SJSA1 (cell line): ENCODE data around the gene ARFGAP2. TPM values are rescaled to one million over a fixed set of nuclear protein-coding genes. Genes with fewer than 3 reads are reported as not detected.

Experiments
- DNase-seq, 2 experiments: peaks; one replicate each; pipeline ENCODE4 v3.0.0-alpha.2; 2015 to 2020; ENCODE audit warnings: low spot score in 2 of 2, low read depth in 1 of 2
- H3K27ac ChIP-seq: fragments of 250-450 bp; sonication (Bioruptor Pico); 2 replicates; pipeline ENCODE4 v1.5.1; 2020; ENCODE audit warnings: mild to moderate bottlenecking, moderate library complexity
- H3K27me3 ChIP-seq: fragments of 250-450 bp; sonication (Bioruptor Pico); replicated peaks from 2 replicates; pipeline ENCODE4 v1.5.1; 2020; ENCODE audit warnings: mild to moderate bottlenecking, moderate library complexity
- H3K36me3 ChIP-seq: fragments of 250-450 bp; sonication (Bioruptor Pico); 2 replicates; pipeline ENCODE4 v1.5.1; 2020; ENCODE audit warnings: mild to moderate bottlenecking
- H3K4me1 ChIP-seq: fragments of 250-450 bp; sonication (Bioruptor Pico); replicated peaks from 2 replicates; pipeline ENCODE4 v1.6.1; 2021; ENCODE audit warnings: mild to moderate bottlenecking
- H3K4me3 ChIP-seq: fragments of 250-450 bp; sonication (Bioruptor Pico); 2 replicates; pipeline ENCODE4 v1.5.1; 2020; ENCODE audit warnings: mild to moderate bottlenecking
- H3K9me3 ChIP-seq: fragments of 250-450 bp; sonication (Bioruptor Pico); replicated peaks from 2 replicates; pipeline ENCODE4 v1.5.1; 2020; ENCODE audit warnings: mild to moderate bottlenecking
- total RNA-seq: library from RNA; depleted of rRNA; stranded (reverse); fragments of >200 nt; shearing (Covaris generic); gene quantifications from 2 replicates; pipeline ENCODE4 v1.2.3, GENCODE V29; 2014

The ARFGAP2 gene
- total RNA-seq, 1 experiment from 2014 or later = 134 TPM

DNA sequence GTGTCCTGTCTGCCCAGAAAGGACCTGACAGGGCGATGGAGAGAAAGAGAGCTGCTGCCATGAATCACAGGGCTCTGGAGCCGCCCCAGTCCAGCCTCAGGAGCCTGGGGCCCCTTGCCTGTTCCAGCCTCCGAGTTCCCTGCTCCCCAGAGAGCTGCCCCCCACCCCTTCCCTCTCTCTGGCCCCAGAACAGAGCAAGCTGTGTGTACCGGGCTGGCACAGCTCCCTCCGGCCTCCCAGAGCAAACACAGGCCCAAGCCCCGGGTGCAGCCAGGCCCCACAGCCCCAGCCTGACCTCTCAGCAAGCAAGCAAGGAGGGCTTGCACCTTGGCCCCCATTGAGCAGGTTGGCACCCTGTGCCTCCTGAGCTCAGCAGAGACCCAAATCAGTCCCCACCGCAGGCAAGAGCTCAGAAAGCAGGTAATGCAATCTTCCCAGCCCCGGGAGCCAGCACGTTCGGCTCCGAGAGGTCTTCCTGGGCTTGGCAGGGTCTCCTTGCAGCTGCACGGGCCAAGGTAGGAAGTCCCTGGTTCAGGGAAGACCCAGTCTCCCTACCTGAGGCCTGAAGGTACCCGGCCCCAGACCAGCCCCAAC, 8.1 kb upstream of the ARFGAP2 start:
- H3K4me1 ChIP-seq = peaks cover 44% of the 10 kb centered on the region
- DNase-seq = no peak
- H3K9me3 ChIP-seq = 0 out of 2 replicates have a peak, but pooled peaks cover 4% of the 10 kb centered on the region

DNA sequence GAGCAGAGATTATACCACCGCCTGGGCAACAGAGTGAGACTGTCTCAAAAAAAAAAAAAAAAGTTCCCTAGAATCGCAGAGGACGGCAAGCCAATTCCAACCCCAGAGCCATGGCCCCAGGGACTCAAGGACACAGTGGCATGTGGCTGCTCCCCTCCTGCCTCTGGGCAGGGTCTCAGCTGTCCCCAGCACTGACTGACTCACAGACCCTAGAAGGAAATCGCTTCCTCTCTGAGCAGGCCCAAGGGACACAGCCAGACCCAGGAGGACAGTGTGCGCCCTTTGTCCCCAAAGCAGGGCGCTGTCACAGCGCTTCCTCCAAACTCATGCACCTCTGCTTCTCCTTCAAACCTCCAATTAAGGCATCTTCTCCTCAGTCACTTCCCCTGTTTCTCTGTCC, 7.3 kb upstream of the ARFGAP2 start:
- DNase-seq = no peak
- Histone ChIP-seq H3K4me1 (peaks cover 36% of the 10 kb centered on the region), H3K9me3 (0 out of 2 replicates have a peak, but pooled peaks cover 4% of the 10 kb centered on the region), H3K27me3 (no peaks in the 10 kb centered on the region), H3K4me3 (no peak overlapping the region), H3K36me3 (peaks cover 19% of the 10 kb centered on the region), H3K27ac (no peak overlapping the region)

More for the DNA sequence above, 8.1 kb upstream of the ARFGAP2 start:
- Histone ChIP-seq H3K27ac (no peak overlapping the region), H3K4me3 (peak overlapping the region; percentile 89; the same call in 1 of the 2 replicates), H3K36me3 (peaks cover 11% of the 10 kb centered on the region), H3K27me3 (no peaks in the 10 kb centered on the region)

DNA sequence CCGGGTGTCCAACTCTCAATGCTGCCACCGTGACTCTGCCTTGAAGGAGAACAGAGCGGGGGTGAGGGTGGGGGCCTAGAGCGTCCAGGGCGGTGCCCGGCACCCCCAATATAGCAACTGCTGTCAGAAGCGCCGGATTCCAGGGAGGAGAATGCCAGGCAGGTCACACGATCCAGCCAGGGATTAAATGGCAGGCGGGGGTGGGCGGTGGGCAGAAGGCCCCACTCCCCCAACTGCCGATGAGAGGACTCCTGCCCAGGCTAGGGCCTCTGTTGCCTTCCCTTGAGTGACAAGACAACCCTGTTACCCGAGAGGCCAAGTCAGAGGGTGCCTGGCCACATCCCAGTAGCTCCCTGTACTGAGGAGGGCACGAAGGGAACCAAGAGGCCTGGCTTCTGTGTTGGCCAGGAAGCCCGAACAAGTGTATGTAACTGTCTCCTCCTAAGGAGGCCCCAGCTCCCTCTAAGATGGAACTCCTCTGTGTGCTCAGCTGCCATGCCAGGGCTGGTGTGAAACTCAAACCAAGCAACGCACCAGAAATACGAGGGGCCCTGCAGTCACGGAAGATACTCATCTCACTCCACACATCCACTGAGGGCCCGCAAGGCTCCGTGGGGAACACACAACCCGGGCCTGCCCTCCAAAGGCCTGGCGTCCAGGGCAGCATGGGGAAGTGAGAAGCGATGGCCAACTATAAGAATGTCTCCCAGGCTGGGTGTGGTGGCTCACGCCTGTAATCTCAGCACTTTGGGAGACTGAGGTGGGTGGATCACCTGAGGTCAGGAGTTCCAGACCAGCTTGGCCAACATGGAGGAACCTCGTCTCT, 6.6 kb upstream of the ARFGAP2 start:
- no peak overlapping the region for H3K4me3 ChIP-seq
- no peak overlapping the region for H3K27ac ChIP-seq
- H3K4me1 ChIP-seq = peaks cover 28% of the 10 kb centered on the region
- no peak for DNase-seq
- H3K36me3 ChIP-seq = peaks cover 22% of the 10 kb centered on the region
- no peaks in the 10 kb centered on the region for H3K27me3 ChIP-seq
- H3K9me3 ChIP-seq = 0 out of 2 replicates have a peak, but pooled peaks cover 4% of the 10 kb centered on the region

DNA sequence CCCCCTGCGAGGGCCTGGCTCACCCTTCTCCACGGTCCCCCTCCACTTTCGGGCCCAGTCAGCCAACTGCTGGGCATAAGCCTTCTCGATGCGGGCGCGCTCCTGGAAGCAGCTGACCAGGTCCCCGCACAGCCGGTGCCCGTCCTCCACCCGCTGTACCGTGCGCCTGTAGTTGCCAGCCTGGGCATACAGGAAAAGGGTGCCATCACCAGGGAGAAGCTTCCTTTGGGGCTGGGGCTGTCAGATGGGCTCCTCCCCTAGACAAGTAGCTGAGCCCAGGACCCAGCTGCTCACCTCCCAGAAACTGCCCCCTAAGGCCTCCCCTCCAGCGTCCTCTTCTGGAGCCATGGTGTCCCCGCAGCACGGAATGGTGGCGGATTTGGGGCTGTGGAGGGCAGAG, 5.7 kb upstream of the ARFGAP2 start:
- no peaks in the 10 kb centered on the region for H3K27me3 ChIP-seq
- peaks cover 22% of the 10 kb centered on the region for H3K36me3 ChIP-seq
- peaks cover 30% of the 10 kb centered on the region for H3K4me1 ChIP-seq
- H3K4me3 ChIP-seq = no peak overlapping the region
- no peak for DNase-seq
- 0 out of 2 replicates have a peak, but pooled peaks cover 4% of the 10 kb centered on the region for H3K9me3 ChIP-seq
- H3K27ac ChIP-seq = no peak overlapping the region

DNA sequence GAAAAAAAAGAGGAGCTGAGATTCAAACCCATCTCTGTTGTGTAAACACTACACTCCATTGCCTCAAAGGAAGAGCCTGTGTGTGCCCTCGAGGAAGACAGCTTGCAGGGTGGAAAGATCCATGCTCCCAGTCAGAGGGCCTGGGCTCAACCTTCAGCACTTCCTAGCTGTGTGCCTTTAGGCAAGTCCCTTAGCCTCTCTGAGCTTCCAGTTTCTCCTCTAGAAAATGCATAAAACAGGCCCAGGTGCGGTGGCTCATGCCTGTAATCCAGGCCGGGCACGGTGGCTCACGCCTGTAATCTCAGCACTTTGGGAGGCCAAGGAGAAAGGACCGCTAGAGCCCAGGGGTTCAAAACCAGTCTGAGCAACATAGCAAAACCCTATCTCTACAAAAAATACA, 4.6 kb upstream of the ARFGAP2 start:
- Histone ChIP-seq H3K27ac (no peak overlapping the region), H3K36me3 (peaks cover 26% of the 10 kb centered on the region), H3K4me1 (peaks cover 19% of the 10 kb centered on the region), H3K9me3 (0 out of 2 replicates have a peak, but pooled peaks cover 4% of the 10 kb centered on the region), H3K4me3 (no peak overlapping the region), H3K27me3 (no peaks in the 10 kb centered on the region)
- no peak for DNase-seq

DNA sequence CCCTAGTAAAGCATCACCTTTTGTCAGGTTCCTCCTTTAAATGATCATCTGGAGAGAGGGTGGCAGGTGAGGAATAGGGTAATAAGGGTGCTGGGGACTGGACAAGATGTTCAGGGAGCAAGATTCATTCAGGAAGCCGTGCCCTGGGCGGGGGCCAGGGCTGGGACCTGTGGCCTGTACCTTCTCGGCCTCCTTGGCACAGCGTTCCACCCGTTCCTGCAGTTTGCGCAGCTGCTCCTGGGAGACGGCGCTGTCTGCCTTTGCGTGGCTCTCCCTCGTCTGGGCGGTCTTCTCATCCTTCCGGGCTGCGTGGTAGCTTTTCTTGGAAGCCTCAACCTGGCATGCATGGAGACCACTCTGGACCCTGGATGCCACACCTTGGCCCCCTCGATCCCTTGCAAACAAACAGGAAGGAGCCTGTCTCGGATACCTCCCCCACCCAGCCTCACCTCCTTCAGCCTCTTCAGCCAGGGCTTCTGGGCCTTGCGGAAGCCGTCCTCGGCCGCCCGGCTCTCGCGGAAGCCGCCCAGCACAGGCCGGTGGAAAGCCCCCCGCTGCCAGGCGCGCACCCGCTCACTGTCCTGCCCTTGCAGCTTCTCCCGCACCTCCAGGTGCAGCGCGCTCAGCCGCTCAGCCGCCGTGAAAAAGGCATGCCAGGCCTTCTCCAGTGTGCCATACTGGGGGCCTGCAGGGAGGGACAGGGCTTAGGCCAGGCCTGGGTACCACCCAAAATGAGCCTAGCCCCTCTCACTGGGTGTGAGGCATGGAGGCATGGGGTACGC, 3.5 kb upstream of the ARFGAP2 start:
- no peak overlapping the region for H3K4me3 ChIP-seq
- H3K9me3 ChIP-seq = no peaks in the 10 kb centered on the region
- H3K4me1 ChIP-seq = peaks cover 18% of the 10 kb centered on the region
- H3K27ac ChIP-seq = no peak overlapping the region
- DNase-seq = no peak
- peaks cover 28% of the 10 kb centered on the region for H3K36me3 ChIP-seq
- no peaks in the 10 kb centered on the region for H3K27me3 ChIP-seq

DNA sequence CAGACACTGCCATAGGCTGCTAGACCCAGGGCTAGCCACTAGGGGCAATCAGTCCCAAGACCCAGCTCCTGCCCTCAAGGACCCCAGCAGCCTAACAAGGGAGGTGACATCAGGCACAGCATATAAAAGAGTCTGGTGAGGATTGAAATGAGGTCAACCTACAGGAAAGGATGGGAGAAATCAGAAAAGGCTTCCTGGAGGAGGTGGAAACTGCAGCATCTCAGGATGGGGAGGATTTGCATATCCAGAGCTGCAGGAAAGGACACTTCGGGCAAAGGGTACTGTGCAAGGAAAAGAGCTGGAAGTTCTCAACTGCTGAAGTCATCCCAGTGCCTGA, 2.9 kb upstream of the ARFGAP2 start:
- H3K4me3 ChIP-seq = no peak overlapping the region
- H3K4me1 ChIP-seq = peaks cover 14% of the 10 kb centered on the region
- no peaks in the 10 kb centered on the region for H3K27me3 ChIP-seq
- no peaks in the 10 kb centered on the region for H3K9me3 ChIP-seq
- H3K36me3 ChIP-seq = peaks cover 34% of the 10 kb centered on the region
- no peak overlapping the region for H3K27ac ChIP-seq
- peak in 1 of 2 experiments; percentile 63 for DNase-seq

DNA sequence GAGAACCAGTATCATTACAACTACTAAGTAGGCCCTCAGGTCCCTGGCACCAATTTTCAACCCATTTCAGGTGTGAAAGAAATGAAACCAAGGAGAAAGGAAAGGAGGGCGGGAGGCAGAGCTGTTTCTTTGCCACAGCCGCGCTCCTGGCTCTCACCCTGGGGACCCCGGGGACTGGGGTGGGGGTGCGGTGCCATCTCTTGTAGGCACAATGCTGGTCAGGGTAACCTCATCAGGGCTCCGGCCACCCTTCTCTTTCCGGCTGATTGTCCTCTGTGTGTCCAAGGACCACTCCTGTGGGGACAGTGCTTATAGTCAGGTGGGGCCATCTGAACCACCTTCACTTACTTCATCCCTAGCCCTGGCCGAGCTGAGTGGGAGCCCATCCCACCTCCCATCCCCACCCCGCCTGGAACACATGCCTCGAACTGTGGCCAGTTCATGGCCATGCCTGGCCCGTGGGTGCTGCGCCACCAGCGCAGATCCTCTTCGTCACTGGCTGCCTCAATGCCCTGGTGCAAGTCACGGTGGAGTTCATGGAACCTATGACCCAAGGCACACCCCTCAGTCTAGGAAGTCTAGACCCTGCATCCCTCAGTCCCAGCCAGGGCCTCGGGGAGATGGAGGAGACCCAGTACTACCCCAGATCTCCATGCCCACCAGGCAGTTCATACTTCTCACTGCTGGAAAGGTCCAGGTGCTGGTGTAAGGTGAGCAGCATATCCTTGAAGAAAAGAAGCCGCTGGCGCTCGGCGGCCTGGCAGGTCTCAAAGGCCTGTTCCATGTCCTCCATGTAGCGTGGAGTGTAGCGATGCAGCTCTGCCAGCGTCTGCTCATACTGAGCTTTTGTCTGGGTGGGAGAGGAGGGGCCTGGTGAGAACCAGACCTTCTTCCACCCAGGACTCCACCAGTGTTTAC, 2.3 kb upstream of the ARFGAP2 start:
- no peak for DNase-seq
- Histone ChIP-seq H3K27ac (no peak overlapping the region), H3K27me3 (no peaks in the 10 kb centered on the region), H3K36me3 (peaks cover 37% of the 10 kb centered on the region), H3K4me3 (no peak overlapping the region), H3K4me1 (peaks cover 14% of the 10 kb centered on the region), H3K9me3 (no peaks in the 10 kb centered on the region)

DNA sequence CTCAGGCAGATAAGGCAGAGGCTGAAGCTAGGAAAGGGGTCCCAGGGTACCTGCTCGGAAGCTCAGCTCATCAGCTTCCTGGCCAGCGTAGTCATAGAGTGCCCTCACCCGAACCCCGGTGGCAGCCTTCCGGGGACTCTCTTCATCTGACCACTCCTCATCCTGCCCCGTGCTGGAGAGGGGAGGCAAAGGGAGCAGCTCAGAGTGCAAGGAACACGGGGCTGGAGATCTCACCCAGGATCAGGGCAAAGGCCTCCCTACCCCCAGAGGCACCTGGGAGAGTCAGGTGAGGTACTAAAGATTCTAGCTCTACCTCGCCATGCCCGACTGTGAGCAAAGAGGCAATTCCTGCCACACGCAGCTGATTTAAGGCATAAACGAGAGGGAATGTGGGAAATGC, 1.6 kb upstream of the ARFGAP2 start:
- Histone ChIP-seq H3K27me3 (no peaks in the 10 kb centered on the region), H3K9me3 (no peaks in the 10 kb centered on the region), H3K36me3 (peaks cover 42% of the 10 kb centered on the region), H3K27ac (no peak overlapping the region), H3K4me1 (peaks cover 14% of the 10 kb centered on the region), H3K4me3 (no peak overlapping the region)
- DNase-seq = no peak

DNA sequence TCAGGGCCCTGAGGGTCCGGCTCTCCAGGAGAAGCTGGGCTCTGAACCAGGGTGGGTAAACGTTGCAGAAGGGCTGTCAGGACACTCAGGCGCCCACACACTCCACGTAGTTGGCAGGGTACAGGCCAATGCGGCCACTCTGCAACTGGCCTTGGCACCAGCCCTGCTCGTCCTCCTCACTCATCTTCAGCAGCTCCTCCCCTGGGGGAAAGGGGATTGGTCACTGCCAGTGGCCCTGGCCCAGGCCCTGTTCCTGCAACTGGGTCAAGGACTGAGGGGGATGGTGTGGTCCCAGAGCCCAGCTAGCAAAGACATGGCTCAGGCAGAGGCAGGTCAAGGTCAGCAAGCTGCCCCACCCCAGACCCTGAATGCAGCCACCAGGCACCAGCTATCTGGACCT, 1.2 kb upstream of the ARFGAP2 start:
- peaks cover 14% of the 10 kb centered on the region for H3K4me1 ChIP-seq
- DNase-seq = no peak
- H3K9me3 ChIP-seq = no peaks in the 10 kb centered on the region
- H3K36me3 ChIP-seq = peaks cover 46% of the 10 kb centered on the region
- no peaks in the 10 kb centered on the region for H3K27me3 ChIP-seq
- no peak overlapping the region for H3K27ac ChIP-seq
- no peak overlapping the region for H3K4me3 ChIP-seq

DNA sequence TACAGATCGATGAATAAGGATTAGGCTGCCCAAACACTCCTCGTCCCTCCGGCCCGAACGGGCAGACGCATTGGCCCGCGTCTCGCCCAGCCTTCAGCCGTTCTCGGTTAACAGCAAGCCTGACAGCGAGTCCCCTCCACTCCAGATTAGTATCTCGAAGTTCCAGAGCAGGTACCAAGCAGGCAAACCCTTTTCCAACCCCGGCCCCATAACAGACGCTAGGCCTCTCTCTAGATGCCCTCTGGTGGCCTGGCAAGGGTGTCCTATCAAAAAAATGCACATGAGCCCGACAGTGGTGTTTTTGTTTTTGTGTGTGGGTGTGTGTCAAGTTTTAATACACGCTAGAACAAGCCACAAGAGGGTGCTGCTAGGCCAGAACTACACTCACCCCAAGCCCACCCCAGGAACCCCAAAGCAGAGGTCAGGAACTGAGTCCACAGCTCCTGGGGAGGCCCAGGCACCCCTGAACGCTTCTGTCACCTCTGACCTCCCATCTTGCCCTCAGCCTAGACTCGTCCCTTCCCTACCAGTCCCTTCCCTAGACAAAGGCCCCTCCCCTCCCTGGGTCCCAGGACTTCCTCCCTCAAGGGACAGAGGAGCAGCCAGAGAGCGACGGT, 658 bp upstream of the ARFGAP2 start:
- DNase-seq = peak; percentile 80 to 85
- Histone ChIP-seq H3K4me3 (peak overlapping the region; percentile 86), H3K36me3 (peaks cover 51% of the 10 kb centered on the region), H3K9me3 (no peaks in the 10 kb centered on the region), H3K27ac (peak overlapping the region; percentile 64), H3K27me3 (no peaks in the 10 kb centered on the region), H3K4me1 (peaks cover 14% of the 10 kb centered on the region)

DNA sequence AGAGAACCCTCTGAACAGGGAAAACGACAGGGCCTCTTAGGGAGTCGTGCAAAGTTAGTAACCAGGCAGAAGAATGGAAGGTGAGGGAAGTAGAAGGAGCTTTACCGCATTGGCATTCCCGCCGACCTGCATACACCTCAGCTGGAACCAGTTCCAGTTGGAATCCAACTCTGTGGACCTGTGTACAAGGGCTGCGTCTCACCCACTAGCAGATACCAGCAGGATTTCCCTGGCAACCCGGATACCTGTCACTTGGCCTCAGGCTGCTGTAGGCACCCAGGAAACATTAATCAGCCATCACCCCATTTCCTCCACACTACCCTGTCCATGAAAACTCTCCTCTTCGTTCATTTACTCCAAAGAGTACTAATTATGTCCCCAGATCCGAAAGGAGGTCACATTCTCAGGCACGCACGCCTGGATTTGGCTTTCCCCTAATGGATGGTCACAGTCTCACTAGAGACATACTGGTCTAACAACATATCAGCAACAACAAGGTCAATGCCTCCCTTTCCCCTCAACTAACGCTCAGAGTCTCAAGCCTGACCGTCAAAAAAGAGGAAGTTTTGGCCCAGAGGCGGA, 842 bp downstream of the ARFGAP2 start:
- Histone ChIP-seq H3K9me3 (no peaks in the 10 kb centered on the region), H3K27me3 (no peaks in the 10 kb centered on the region), H3K27ac (peak overlapping the region; percentile 84), H3K36me3 (peaks cover 66% of the 10 kb centered on the region), H3K4me3 (peak overlapping the region; percentile 86), H3K4me1 (peaks cover 14% of the 10 kb centered on the region)
- DNase-seq = no peak
